ENCODE data around the gene NAAA. TPM values are rescaled to one million over a fixed set of nuclear protein-coding genes. Genes with fewer than 3 reads are reported as not detected.

Gene NAAA
- total RNA-seq, 1 donor from 2014 or later: 2.7 TPM

- Mint-ChIP-seq H3K4me3 (ENCODE audit: low read depth) (no peak overlapping the region), H3K36me3 (ENCODE audit: insufficient read depth) (no peaks in the 10 kb centered on the region), H3K27ac (no peak overlapping the region), H3K27me3 (no peaks in the 10 kb centered on the region), H3K4me1 (ENCODE audit: low read depth) (no peaks in the 10 kb centered on the region), H3K9me3 (ENCODE audit: low read depth) (no peaks in the 10 kb centered on the region)
- DNase-seq (ENCODE audit: low spot score, unreplicated experiment): no peak
- TF ChIP-seq, protein P1, sequence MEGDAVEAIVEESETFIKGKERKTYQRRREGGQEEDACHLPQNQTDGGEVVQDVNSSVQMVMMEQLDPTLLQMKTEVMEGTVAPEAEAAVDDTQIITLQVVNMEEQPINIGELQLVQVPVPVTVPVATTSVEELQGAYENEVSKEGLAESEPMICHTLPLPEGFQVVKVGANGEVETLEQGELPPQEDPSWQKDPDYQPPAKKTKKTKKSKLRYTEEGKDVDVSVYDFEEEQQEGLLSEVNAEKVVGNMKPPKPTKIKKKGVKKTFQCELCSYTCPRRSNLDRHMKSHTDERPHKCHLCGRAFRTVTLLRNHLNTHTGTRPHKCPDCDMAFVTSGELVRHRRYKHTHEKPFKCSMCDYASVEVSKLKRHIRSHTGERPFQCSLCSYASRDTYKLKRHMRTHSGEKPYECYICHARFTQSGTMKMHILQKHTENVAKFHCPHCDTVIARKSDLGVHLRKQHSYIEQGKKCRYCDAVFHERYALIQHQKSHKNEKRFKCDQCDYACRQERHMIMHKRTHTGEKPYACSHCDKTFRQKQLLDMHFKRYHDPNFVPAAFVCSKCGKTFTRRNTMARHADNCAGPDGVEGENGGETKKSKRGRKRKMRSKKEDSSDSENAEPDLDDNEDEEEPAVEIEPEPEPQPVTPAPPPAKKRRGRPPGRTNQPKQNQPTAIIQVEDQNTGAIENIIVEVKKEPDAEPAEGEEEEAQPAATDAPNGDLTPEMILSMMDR (IDR thresholded peaks at IDR 0.05; ENCODE audit: unreplicated experiment): no peak
These were observed 36.7 kb downstream of the NAAA start for GRCh38 chr4:75904076-75904475.

DNA sequence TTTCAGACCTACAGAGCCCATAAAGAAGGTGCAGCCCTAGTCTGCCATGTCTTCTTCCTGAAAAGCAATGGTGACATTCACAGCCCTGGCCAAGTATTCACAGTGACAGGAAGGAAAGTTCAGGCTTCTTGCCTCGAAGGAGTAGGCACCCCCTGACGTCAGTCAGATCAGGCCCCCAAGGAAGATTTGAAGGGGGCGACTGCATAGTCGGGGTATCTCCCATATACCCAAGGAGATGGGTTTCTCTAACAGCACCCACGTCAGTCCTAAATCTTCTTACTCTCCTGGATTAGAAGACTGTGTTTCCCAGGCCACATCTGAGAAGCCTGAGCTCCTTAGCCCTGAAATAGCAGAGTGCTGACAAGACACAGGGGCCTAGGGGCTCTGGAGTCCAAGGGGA is 38.5 kb downstream of the NAAA start, which contains the start of gene PPEF2:
Gene PPEF2, minus strand, starts transcription at position 101 of the 400 bp plus-strand sequence. CDS start 6,127 bp downstream, outside the sequence.
- no peak within 1 kb of the TSS for H3K4me3 Mint-ChIP-seq (ENCODE audit: low read depth)
- H3K27ac Mint-ChIP-seq: no peak within 1 kb of the TSS
- H3K4me1 Mint-ChIP-seq (ENCODE audit: low read depth): no peaks in the 10 kb centered on the region
- peaks cover 9% of the 10 kb centered on the region for H3K9me3 Mint-ChIP-seq (ENCODE audit: low read depth)
- no peaks in the 10 kb centered on the region for H3K27me3 Mint-ChIP-seq
- peaks cover 1% of the 10 kb centered on the region for H3K36me3 Mint-ChIP-seq (ENCODE audit: insufficient read depth)
- no peak for DNase-seq (ENCODE audit: low spot score, unreplicated experiment)
- TF ChIP-seq, protein P1 (IDR thresholded peaks at IDR 0.05; ENCODE audit: unreplicated experiment): no peak

DNA sequence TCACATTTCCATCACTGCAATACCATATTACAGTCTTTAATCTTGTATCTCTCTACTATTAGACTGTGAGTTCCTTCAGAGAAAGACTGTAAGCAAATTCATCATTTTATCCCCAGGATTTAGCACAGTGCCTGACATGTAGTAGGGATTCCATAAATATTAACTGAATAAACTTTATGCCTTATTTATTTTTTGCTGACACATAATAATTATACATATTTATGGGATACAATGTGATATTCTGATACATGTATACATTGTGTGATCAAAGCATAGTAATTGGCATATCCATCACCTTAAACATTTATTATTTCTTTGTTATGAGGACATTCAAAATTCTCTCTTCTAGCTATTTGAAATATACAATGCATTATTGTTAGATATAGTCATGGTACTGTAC is 42.3 kb downstream of the NAAA start:
- TF ChIP-seq, protein P1 (IDR thresholded peaks at IDR 0.05; ENCODE audit: unreplicated experiment): no peak
- DNase-seq (ENCODE audit: low spot score, unreplicated experiment): no peak
- Mint-ChIP-seq H3K4me3 (ENCODE audit: low read depth) (no peak overlapping the region), H3K36me3 (ENCODE audit: insufficient read depth) (peaks cover 1% of the 10 kb centered on the region), H3K9me3 (ENCODE audit: low read depth) (peaks cover 12% of the 10 kb centered on the region), H3K27me3 (no peaks in the 10 kb centered on the region), H3K4me1 (ENCODE audit: low read depth) (no peaks in the 10 kb centered on the region), H3K27ac (no peak overlapping the region)

- TF ChIP-seq, protein P1 (IDR thresholded peaks at IDR 0.05; ENCODE audit: unreplicated experiment): peak; percentile 67
- no peaks in the 10 kb centered on the region for H3K27me3 Mint-ChIP-seq
- no peaks in the 10 kb centered on the region for H3K4me1 Mint-ChIP-seq (ENCODE audit: low read depth)
- no peak overlapping the region for H3K27ac Mint-ChIP-seq
- no peak for DNase-seq (ENCODE audit: low spot score, unreplicated experiment)
- no peak overlapping the region for H3K4me3 Mint-ChIP-seq (ENCODE audit: low read depth)
- H3K36me3 Mint-ChIP-seq (ENCODE audit: insufficient read depth): peaks cover 1% of the 10 kb centered on the region
- H3K9me3 Mint-ChIP-seq (ENCODE audit: low read depth): peaks cover 12% of the 10 kb centered on the region
These were observed 45.0 kb downstream of the NAAA start for GRCh38 chr4:75895744-75896314.

GRCh38 chr4:75892508-75892907 is 48.3 kb downstream of the NAAA start:
- Mint-ChIP-seq H3K27ac (no peak overlapping the region), H3K27me3 (peaks cover 11% of the 10 kb centered on the region), H3K4me1 (ENCODE audit: low read depth) (no peaks in the 10 kb centered on the region), H3K36me3 (ENCODE audit: insufficient read depth) (no peaks in the 10 kb centered on the region), H3K4me3 (ENCODE audit: low read depth) (no peak overlapping the region), H3K9me3 (ENCODE audit: low read depth) (peaks cover 3% of the 10 kb centered on the region)
- TF ChIP-seq, protein P1 (IDR thresholded peaks at IDR 0.05; ENCODE audit: unreplicated experiment): peak; percentile 39
- no peak for DNase-seq (ENCODE audit: low spot score, unreplicated experiment)

Data from progenitor cell of endocrine pancreas (in vitro differentiated cells).